HepG2 (cell line): ENCODE data around the gene NXN.

Experiments
- EHMT2 ChIP-seq: fragments of 200-600 bp; sonication (generic); IDR thresholded peaks from 2 replicates; pipeline ENCODE4 v1.7.0; 2017; ENCODE audit warnings: antibody characterized with exemption, low read depth, low read length, borderline replicate concordance
- EZH2 ChIP-seq: conservative IDR thresholded peaks from 2 replicates; pipeline ENCODE4 v1.6.1; 2012; ENCODE audit warnings: mild to moderate bottlenecking, low read depth, low read length, moderate library complexity
- FOXP1 ChIP-seq, 2 experiments: fragments of 450-650 bp in 1 of 2; IDR thresholded peaks; 2 replicates each; pipeline ENCODE4 v1.6.1; 2017 to 2018; ENCODE audit warnings: antibody characterized with exemption in 1 of 2
- IRF9 ChIP-seq: sonication (generic); formaldehyde crosslinking; IDR thresholded peaks from 2 replicates; pipeline ENCODE4 v1.8.0; 2022; ENCODE audit warnings: missing genetic modification reagents, mild to moderate bottlenecking, borderline replicate concordance
- REST ChIP-seq, 2 experiments: IDR thresholded peaks; 2 replicates each; pipeline ENCODE4 v1.6.1; 2011 to 2012; ENCODE audit warnings: low read length in 2 of 2, borderline replicate concordance in 1 of 2, low read depth in 1 of 2, mild to moderate bottlenecking in 1 of 2, moderate library complexity in 1 of 2
- ZBTB20 ChIP-seq: sonication (generic); formaldehyde crosslinking; IDR thresholded peaks from 2 replicates; pipeline ENCODE4 v1.8.1; 2023; ENCODE audit warnings: missing genetic modification reagents, low read depth, mild to moderate bottlenecking, borderline replicate concordance
- ZFP90 ChIP-seq: sonication (generic); formaldehyde crosslinking; IDR thresholded peaks from 2 replicates; pipeline ENCODE4 v1.8.0; 2022; ENCODE audit warnings: missing genetic modification reagents, mild to moderate bottlenecking, inconsistent platforms, borderline replicate concordance
- ZKSCAN1 ChIP-seq: fragments of 150-350 bp; IDR thresholded peaks from 2 replicates; pipeline ENCODE4 v1.6.1; 2014; ENCODE audit warnings: low read length
- ZNF101 ChIP-seq: sonication (generic); formaldehyde crosslinking; IDR thresholded peaks from 2 replicates; pipeline ENCODE4 v1.4.0; 2020; ENCODE audit warnings: mild to moderate bottlenecking, low read depth, missing genetic modification reagents, borderline replicate concordance
- ZNF703 ChIP-seq: sonication (generic); formaldehyde crosslinking; IDR thresholded peaks from 2 replicates; pipeline ENCODE4 v1.5.1; 2020; ENCODE audit warnings: missing genetic modification reagents, mild to moderate bottlenecking, moderate library complexity, borderline replicate concordance
- TF ChIP-seq, protein P1 (sequence below): sonication (generic); formaldehyde crosslinking; IDR thresholded peaks from 2 replicates; pipeline ENCODE4 v1.5.0; 2020; ENCODE audit warnings: mild to moderate bottlenecking, missing genetic modification reagents, moderate library complexity
- TF ChIP-seq, protein P2 (sequence below): sonication (generic); formaldehyde crosslinking; IDR thresholded peaks from 2 replicates; pipeline ENCODE4 v1.9.0; 2022; ENCODE audit warnings: low read depth, missing genetic modification reagents
- TF ChIP-seq, protein P3 (sequence below): sonication (generic); formaldehyde crosslinking; IDR thresholded peaks from 2 replicates; pipeline ENCODE4 v1.4.0; 2020; ENCODE audit warnings: missing genetic modification reagents, borderline replicate concordance
- TF ChIP-seq, protein P4 (sequence below): IDR thresholded peaks from 2 replicates; pipeline ENCODE4 v1.6.1; 2016

GRCh38 chr17:855569-855968 lies 124.0 kb downstream of the NXN start:
- TF ChIP-seq REST (IDR thresholded peaks at IDR 0.05; ENCODE audit: borderline replicate concordance in 1 of 2, low read depth in 1 of 2, low read length in 2 of 2) (no peak), ZKSCAN1 (no peak), EHMT2 (no peak), ZFP90 (no peak), ZNF703 (CRISPR knock-in tag) (no peak), IRF9 (no peak), EZH2 (no peak), ZBTB20 (CRISPR knock-in tag) (no peak), FOXP1 (IDR thresholded peaks at IDR 0.05) (no peak), FOXP1 (CRISPR knock-in tag; IDR thresholded peaks at IDR 0.05) (no peak), ZNF101 (no peak)
- TF ChIP-seq, protein P1, sequence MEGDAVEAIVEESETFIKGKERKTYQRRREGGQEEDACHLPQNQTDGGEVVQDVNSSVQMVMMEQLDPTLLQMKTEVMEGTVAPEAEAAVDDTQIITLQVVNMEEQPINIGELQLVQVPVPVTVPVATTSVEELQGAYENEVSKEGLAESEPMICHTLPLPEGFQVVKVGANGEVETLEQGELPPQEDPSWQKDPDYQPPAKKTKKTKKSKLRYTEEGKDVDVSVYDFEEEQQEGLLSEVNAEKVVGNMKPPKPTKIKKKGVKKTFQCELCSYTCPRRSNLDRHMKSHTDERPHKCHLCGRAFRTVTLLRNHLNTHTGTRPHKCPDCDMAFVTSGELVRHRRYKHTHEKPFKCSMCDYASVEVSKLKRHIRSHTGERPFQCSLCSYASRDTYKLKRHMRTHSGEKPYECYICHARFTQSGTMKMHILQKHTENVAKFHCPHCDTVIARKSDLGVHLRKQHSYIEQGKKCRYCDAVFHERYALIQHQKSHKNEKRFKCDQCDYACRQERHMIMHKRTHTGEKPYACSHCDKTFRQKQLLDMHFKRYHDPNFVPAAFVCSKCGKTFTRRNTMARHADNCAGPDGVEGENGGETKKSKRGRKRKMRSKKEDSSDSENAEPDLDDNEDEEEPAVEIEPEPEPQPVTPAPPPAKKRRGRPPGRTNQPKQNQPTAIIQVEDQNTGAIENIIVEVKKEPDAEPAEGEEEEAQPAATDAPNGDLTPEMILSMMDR (CRISPR knock-in tag) = no peak
- TF ChIP-seq, protein P2, sequence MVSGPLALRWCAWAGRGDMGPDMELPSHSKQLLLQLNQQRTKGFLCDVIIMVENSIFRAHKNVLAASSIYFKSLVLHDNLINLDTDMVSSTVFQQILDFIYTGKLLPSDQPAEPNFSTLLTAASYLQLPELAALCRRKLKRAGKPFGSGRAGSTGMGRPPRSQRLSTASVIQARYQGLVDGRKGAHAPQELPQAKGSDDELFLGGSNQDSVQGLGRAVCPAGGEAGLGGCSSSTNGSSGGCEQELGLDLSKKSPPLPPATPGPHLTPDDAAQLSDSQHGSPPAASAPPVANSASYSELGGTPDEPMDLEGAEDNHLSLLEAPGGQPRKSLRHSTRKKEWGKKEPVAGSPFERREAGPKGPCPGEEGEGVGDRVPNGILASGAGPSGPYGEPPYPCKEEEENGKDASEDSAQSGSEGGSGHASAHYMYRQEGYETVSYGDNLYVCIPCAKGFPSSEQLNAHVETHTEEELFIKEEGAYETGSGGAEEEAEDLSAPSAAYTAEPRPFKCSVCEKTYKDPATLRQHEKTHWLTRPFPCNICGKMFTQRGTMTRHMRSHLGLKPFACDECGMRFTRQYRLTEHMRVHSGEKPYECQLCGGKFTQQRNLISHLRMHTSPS = no peak
- TF ChIP-seq, protein P3, sequence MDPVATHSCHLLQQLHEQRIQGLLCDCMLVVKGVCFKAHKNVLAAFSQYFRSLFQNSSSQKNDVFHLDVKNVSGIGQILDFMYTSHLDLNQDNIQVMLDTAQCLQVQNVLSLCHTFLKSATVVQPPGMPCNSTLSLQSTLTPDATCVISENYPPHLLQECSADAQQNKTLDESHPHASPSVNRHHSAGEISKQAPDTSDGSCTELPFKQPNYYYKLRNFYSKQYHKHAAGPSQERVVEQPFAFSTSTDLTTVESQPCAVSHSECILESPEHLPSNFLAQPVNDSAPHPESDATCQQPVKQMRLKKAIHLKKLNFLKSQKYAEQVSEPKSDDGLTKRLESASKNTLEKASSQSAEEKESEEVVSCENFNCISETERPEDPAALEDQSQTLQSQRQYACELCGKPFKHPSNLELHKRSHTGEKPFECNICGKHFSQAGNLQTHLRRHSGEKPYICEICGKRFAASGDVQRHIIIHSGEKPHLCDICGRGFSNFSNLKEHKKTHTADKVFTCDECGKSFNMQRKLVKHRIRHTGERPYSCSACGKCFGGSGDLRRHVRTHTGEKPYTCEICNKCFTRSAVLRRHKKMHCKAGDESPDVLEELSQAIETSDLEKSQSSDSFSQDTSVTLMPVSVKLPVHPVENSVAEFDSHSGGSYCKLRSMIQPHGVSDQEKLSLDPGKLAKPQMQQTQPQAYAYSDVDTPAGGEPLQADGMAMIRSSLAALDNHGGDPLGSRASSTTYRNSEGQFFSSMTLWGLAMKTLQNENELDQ (CRISPR knock-in tag) = no peak
- TF ChIP-seq, protein P4, sequence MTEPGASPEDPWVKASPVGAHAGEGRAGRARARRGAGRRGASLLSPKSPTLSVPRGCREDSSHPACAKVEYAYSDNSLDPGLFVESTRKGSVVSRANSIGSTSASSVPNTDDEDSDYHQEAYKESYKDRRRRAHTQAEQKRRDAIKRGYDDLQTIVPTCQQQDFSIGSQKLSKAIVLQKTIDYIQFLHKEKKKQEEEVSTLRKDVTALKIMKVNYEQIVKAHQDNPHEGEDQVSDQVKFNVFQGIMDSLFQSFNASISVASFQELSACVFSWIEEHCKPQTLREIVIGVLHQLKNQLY (CRISPR knock-in tag) = no peak
